Measurements from ENCODE around the gene MAP3K15. TPM values are rescaled to one million over a fixed set of nuclear protein-coding genes. Genes with fewer than 3 reads are reported as not detected.

MAP3K15 gene
- 0.49 TPM for total RNA-seq

- DNase-seq, result no peak
These were observed at the start of gene MAP3K15 for GRCh38 chrX:19514791-19515614. MAP3K15 (minus strand) TSS chrX:19515508; CDS start chrX:19515261, 247 bp downstream.

DNA sequence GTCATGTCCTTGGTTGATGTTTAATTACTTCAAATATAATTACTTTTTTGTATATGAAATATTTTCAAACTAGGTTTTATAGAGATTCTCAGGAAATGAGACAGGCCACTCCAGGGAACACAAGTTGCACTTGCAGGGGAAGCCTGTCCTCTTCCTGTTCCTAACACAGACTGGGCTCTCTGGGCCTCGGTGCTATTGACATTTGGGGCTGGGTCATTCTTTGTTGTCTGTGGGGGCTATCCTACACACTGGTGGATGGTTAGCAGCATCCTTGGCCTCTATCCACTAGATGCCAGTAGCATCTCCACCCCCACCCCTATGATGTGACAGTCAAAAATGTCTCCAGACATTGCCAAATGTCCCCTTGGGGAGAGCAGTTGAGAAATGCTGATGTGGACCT is 49.3 kb upstream of the MAP3K15 start:
- no peak for DNase-seq

GRCh38 chrX:19563746-19564145 is 48.4 kb upstream of the MAP3K15 start:
- no peak for DNase-seq

DNA sequence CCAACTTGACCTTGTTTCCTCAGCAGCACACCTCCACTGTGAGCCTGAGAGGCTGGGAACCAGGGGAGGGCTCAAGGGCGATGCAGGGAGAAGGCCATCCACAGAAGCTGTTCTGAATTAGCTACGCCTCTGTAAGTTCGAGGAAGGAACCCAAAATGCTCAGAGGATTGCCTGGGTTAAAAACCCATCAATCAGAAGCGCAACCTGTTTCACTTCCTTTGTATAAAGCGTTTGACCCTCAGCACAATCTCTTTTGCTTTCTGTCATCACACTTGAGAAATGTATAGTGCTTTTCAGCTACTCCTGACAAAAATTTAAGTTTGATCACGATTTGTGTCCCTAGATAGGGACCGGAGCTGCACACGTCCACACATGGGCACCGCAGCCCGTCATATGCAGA is 48.0 kb upstream of the MAP3K15 start:
- no peak for DNase-seq

- no peak for DNase-seq
These were observed 45.3 kb upstream of the MAP3K15 start for GRCh38 chrX:19560611-19561010.

GRCh38 chrX:19557822-19558221 is 42.5 kb upstream of the MAP3K15 start:
- DNase-seq, result no peak

DNA sequence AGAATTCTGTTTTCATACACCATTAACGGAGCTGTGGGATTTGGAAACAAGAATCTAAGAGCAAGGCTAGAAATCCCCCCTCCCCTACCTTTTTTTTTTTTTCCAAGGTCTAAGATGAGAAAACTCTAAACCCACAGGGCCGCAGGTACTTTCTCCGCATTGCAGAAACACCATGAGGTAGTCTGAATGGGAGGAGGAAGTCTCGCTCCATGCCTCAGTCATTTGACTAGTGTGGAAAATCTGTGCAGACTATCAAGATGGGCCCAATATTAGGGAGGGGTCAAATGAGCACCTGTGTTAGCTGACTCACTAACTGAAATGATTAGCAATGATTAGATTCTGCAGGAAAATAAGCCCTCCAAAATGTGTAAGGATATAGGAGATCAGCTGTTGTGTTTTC is 40.9 kb upstream of the MAP3K15 start:
- no peak for DNase-seq

DNA sequence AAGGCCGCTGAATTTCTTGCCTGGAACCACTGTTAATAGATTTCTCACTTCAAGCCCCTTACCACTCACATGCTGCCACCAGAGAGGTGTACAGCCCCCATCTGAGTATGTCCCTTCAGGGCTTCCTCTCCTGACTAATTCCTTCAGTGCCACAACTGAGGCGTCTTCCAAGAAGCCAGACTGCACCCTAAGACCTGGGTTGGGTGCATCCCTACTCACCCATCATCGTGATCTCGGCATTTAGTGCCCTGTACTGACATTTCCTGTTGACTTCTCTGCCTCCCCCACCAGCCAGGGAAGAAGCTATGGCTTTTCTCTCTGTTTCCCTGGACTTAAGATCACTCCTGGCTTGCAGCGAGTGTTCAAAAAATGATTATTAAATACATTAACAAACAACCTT is 40.4 kb upstream of the MAP3K15 start:
- no peak for DNase-seq

DNA sequence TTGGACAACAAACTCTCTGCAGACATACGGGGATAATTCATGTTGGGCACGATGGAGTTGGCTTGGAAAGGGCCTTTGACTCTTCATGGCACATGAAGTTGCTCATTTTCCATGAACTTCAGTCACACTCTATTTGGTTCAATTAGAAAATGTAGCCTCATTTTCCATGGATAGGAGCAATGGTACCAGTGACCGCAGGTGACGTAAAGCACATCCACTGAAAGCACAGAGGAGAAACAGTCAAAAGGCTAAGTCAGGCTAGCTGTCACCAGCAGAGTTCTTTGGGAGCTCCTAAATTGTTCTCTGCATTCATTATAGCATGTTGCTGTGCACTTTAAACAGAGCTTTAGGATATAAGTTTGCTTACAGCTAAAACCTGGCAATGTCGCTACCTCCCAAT is 39.9 kb upstream of the MAP3K15 start:
- DNase-seq, result no peak

GRCh38 chrX:19554786-19555185 is 39.5 kb upstream of the MAP3K15 start:
- no peak for DNase-seq

DNA sequence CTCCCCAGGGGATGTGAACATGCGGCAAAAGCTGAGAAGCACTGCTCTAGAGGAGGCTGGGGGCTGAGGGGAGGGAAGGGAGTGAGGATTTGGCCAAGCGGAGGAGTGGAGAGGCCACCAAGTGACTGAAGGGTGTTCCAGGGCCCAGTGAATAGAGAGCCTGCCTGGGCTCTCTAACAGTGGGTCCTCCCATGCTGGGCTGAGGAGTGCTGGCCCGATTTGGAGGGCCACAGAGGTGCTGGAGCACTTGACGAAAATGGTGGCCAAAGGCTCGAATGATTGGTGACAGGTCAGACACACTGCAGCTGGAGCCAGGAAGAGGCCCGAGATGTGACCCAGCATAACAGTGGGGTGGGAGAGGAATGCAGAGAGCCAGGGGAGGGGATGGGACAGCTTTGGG is 37.5 kb upstream of the MAP3K15 start:
- DNase-seq, result no peak

DNA sequence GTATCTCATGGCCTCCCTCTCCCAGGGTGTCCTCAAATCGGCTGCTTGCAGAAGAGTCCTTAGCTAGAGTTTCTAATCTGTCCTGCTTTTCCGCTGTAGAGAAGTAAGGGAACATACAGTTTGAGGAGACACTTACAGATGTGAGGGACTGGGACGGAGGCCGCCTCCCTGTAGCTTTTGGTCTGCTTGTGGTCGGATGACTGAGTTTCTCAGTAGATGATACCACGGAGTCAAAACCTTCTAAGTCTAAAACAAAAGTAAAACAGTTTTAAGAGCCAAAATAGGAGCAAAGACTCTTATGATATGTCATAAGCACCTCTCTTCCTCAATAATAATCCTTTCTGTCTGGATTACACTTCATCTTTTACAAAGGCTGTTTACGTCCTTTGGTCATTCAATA is 34.5 kb upstream of the MAP3K15 start:
- DNase-seq, result no peak

GRCh38 chrX:19548934-19549333 is 33.6 kb upstream of the MAP3K15 start:
- DNase-seq, result no peak

DNA sequence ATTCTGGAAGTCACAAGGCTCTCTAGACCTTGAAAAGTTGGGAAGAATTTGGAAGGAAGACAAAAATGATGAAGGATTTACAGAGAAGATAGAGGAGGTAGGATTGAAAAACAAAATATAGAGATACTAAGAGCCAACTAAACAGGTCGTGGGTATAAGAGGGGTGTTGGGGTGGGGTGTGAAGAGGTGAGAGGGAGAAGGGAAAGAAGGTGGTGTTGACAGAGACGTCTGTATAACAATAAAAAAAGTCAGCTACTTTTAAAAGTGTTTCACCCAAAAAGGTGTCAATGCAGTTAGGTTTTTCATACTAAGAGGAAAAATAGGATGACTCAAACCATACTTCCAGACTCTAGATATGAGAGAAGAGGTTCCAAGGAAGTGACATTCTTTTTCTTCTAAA is 33.0 kb upstream of the MAP3K15 start:
- DNase-seq, result no peak

- no peak for DNase-seq
These were observed 30.3 kb upstream of the MAP3K15 start for GRCh38 chrX:19545651-19546050.

DNA sequence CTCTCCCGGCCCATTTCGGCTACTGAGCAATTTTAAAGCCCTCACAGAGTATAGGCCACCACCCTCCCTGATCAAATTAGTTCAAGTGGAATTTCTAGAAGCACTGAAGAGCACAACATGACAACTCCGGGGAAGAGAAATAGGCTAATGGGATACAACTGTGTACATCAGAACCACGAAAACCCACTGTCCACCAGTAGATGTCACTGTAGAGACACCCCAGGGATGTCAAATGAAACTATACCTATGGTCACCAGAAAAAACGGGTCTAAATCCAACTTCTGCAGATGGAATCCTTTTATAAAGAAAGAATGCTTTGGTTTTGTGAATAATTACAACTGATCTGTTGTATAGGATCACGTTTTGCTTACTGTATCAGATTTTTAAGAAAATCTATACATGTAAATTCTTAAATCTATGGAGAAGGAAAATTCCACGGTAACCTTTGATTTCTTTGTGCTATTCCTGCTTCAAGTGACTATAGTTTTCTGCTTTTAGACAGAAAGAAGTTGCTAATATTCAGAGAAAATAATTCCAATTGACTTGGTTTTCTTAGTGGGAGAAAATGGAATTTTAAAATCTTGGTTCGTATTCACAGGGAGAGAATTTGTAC is 29.5 kb upstream of the MAP3K15 start:
- peak; percentile 1 for DNase-seq

DNA sequence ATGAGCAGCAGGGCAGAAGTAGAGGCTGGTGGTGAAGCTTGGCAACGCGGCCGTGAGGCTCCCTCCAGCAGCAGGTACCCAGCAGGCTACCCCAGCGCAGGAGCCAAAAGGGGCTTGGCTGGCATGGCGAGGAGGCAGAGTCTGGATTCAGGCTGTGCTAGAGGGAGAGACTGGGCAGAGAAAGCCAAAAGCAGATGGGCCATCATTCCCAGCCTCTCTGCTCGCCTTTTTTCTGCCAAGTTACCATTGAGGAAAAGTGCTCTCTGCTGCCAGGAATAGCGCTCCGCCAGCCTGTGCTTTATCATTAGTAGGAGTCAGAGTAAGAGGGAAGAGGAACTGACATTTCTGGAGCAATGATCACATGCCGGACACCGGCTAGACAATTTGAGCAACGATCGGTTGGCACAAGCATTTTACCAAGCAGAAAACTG is 28.7 kb upstream of the MAP3K15 start:
- no peak for DNase-seq

GRCh38 chrX:19543020-19543715 is 27.9 kb upstream of the MAP3K15 start:
- no peak for DNase-seq

DNA sequence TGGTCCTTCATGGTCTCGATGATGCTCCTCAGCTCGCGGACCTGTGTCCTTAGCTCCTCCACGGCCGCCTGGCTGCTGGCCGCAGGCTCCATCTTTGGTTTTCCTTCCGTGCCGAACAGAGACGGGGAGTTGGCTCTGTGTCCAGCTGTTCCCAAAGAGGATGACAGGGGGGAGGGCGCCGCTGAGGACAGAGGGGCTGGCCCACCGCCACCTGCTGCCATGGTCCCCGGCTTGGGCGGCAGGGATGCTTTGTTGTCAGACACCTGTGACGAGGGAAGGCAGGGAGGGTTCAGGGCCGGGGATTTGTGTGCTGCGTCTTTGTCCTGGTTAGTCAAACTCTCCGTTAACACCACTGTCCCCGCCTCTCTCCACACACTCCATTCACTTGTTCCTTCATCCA is 26.6 kb upstream of the MAP3K15 start:
- DNase-seq, result no peak

DNA sequence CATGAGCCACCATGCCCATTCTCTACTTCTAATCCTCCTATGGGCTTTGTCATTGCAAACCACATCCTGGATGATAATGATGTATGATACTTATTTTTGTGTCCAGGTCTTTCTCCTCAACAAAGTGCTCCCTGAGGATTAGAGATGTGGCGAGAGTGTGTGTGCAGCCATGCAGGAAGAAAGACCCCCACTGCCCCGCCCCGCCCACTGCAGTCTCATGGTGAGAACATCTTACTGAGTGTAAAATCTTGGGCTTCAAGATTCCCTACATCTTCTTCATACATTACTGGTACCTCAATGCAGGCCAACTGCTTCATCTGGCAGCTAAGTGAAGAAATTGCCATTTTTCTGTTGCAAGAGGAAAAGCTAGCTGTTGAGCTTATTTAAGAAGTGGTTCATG is 25.9 kb upstream of the MAP3K15 start:
- DNase-seq, result no peak

DNA sequence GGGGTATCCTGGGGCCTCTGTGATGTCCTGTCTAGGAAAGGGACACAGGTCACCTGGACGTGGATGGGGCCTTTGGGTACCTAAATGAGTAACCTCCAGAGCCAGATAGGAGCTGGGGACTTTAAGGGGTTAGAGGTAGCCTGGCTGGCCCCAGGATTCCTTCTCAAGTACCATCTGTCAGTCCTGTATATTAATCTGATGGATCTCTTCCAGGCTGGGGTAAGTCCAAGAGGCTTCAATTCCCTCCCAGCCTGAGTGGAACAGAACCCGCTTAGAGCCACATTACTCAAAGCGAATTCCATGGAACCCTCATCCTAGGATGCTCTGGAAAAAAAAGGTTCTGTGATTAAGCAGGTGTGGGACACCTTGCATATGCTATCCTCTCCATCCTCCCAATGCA is 24.8 kb upstream of the MAP3K15 start:
- DNase-seq, result no peak

DNA sequence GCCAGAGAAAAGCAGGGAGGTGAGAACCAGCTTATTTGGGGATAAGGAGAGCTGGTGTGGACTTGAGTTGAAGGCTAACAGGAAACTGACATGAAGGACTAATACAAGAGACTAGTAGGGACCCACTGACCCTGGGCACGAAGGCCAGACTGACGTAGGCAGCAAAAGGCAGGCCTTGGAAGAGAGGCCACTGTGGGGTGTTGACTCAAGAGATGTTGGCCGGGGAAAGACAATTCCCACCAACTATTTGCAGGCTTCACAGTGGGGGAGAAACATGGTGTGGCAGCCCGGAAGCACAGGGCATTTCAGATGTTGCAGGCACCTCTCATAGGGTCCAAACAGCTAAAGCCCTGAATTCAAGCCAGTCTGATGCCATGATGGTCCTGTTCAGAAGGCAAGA is 24.4 kb upstream of the MAP3K15 start:
- DNase-seq, result no peak

- no peak for DNase-seq
These were observed 20.2 kb upstream of the MAP3K15 start for GRCh38 chrX:19535476-19535875.

- DNase-seq, result no peak
These were observed 17.4 kb upstream of the MAP3K15 start for GRCh38 chrX:19532709-19533108.

All from skin of body (tissue), 2 donors.